Measurements from ENCODE around the gene DDX27. TPM values are rescaled to one million over a fixed set of nuclear protein-coding genes. Genes with fewer than 3 reads are reported as not detected.

The DDX27 gene
- total and polyA plus RNA-seq, 2 of the 13 experiments (the other 11 are each of a cell fraction or from before 2014, with no cell fraction given): 42.6 to 72.8 TPM

GRCh38 chr20:49279677-49280462, 60.7 kb downstream of the DDX27 start (continued):
- TF ChIP-seq ZFP91 (CRISPR knock-in tag; IDR thresholded peaks at IDR 0.05; ENCODE audit: borderline replicate concordance) (no peak), FLYWCH1 (CRISPR knock-in tag; IDR thresholded peaks at IDR 0.05) (no peak), ZC3H4 (CRISPR knock-in tag; IDR thresholded peaks at IDR 0.05; ENCODE audit: borderline replicate concordance) (peak; percentile 39; the same call in 1 of the 2 replicates), ZEB1 (IDR thresholded peaks at IDR 0.05; ENCODE audit: insufficient replicate concordance, low read depth) (no peak), CCAR2 (optimal IDR thresholded peaks at IDR 0.05; ENCODE audit: low read depth, low read length) (no peak), TOPORS (CRISPR knock-in tag; IDR thresholded peaks at IDR 0.05) (no peak; the same call in 1 of the 2 replicates), TGIF2 (CRISPR knock-in tag; IDR thresholded peaks at IDR 0.05) (no peak), MAFG (CRISPR knock-in tag; IDR thresholded peaks at IDR 0.05) (0 out of 2 replicates have a peak, but pooled peaks have one; percentile 58), ZNF724P (CRISPR knock-in tag; IDR thresholded peaks at IDR 0.05; ENCODE audit: borderline replicate concordance) (no peak), ZNF616 (CRISPR knock-in tag; IDR thresholded peaks at IDR 0.05; ENCODE audit: low read depth) (no peak), SRSF9 (IDR thresholded peaks at IDR 0.05; ENCODE audit: borderline replicate concordance, insufficient read depth, low read depth, low read length, poor library complexity, severe bottlenecking) (no peak), HMG20B (CRISPR knock-in tag; conservative IDR thresholded peaks at IDR 0.05) (no peak), ZNF660 (CRISPR knock-in tag; IDR thresholded peaks at IDR 0.05; ENCODE audit: borderline replicate concordance, low read depth) (no peak), TSC22D2 (CRISPR knock-in tag; IDR thresholded peaks at IDR 0.05; ENCODE audit: borderline replicate concordance) (peak; percentile 36), SATB2 (CRISPR knock-in tag; IDR thresholded peaks at IDR 0.05) (0 out of 2 replicates have a peak, but pooled peaks have one; percentile 13)
- TF ChIP-seq, protein P1, sequence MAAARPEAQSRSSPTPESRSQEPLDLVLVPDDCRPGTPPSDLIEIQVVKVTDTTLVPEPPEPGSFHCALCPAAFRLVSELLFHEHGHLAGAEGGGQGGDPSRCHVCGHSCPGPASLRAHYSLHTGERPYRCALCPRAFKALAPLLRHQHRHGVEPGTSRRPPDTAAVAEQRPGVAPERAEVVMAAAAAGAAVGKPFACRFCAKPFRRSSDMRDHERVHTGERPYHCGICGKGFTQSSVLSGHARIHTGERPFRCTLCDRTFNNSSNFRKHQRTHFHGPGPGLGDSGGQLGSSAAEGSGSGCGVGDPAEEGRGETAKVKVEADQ (CRISPR knock-in tag; IDR thresholded peaks at IDR 0.05; ENCODE audit: borderline replicate concordance): peak; percentile 3; the same call in 1 of the 2 replicates
- TF ChIP-seq, protein P2, sequence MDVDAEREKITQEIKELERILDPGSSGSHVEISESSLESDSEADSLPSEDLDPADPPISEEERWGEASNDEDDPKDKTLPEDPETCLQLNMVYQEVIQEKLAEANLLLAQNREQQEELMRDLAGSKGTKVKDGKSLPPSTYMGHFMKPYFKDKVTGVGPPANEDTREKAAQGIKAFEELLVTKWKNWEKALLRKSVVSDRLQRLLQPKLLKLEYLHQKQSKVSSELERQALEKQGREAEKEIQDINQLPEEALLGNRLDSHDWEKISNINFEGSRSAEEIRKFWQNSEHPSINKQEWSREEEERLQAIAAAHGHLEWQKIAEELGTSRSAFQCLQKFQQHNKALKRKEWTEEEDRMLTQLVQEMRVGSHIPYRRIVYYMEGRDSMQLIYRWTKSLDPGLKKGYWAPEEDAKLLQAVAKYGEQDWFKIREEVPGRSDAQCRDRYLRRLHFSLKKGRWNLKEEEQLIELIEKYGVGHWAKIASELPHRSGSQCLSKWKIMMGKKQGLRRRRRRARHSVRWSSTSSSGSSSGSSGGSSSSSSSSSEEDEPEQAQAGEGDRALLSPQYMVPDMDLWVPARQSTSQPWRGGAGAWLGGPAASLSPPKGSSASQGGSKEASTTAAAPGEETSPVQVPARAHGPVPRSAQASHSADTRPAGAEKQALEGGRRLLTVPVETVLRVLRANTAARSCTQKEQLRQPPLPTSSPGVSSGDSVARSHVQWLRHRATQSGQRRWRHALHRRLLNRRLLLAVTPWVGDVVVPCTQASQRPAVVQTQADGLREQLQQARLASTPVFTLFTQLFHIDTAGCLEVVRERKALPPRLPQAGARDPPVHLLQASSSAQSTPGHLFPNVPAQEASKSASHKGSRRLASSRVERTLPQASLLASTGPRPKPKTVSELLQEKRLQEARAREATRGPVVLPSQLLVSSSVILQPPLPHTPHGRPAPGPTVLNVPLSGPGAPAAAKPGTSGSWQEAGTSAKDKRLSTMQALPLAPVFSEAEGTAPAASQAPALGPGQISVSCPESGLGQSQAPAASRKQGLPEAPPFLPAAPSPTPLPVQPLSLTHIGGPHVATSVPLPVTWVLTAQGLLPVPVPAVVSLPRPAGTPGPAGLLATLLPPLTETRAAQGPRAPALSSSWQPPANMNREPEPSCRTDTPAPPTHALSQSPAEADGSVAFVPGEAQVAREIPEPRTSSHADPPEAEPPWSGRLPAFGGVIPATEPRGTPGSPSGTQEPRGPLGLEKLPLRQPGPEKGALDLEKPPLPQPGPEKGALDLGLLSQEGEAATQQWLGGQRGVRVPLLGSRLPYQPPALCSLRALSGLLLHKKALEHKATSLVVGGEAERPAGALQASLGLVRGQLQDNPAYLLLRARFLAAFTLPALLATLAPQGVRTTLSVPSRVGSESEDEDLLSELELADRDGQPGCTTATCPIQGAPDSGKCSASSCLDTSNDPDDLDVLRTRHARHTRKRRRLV (CRISPR knock-in tag; IDR thresholded peaks at IDR 0.05): 0 out of 2 replicates have a peak, but pooled peaks have one; percentile 46
- TF ChIP-seq, protein P3, sequence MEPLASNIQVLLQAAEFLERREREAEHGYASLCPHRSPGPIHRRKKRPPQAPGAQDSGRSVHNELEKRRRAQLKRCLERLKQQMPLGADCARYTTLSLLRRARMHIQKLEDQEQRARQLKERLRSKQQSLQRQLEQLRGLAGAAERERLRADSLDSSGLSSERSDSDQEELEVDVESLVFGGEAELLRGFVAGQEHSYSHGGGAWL (CRISPR knock-in tag; IDR thresholded peaks at IDR 0.05): no peak
- TF ChIP-seq, protein P4, sequence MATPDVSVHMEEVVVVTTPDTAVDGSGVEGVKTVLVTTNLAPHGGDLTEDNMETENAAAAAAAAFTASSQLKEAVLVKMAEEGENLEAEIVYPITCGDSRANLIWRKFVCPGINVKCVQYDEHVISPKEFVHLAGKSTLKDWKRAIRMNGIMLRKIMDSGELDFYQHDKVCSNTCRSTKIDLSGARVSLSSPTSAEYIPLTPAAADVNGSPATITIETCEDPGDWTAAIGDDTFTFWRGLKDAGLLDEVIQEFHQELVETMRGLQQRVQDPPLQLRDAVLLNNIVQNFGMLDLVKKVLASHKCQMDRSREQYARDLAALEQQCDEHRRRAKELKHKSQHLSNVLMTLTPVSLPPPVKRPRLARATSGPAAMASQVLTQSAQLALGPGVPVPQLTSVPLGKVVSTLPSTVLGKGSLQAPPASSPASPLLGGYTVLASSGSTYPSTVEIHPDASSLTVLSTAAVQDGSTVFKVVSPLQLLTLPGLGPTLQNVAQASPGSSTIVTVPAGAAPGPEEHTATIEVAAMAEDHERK (CRISPR knock-in tag; IDR thresholded peaks at IDR 0.05; ENCODE audit: low read depth): 0 out of 2 replicates have a peak, but pooled peaks have one; percentile 43
